Stimulated activated CD4-positive, alpha-beta T cell treated with anti-CD3 and anti-CD28 coated beads, TNF-alpha, amount 100 ng/mL, for 48 hours (primary cell): ENCODE results near the gene NR5A1.

Experiments used
- DNase-seq, 3 donors: peaks; one replicate each; pipeline ENCODE4 v3.0.0-alpha.2; 2020; ENCODE audit warnings: low read depth in 3 of 3

Gene NR5A1

DNA sequence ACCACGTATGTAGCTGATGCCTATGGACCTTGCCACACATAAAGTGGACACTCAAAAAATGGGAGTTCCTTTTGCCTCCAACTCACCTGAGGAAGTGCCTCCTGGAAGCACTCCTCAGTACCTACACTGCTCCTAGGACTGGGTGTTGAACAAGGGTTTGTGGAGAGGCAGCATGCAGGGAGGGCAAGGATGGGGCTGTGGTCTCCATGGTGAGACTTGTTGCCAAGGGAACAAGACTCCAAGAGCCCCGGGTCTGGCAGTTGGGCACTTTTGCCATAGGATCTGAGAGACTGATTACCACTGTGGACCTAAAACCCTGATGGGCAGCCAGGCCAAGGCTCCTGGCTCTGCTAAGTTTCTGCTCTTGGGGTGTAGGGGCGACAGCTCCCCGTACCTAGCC is 6.9 kb upstream of the NR5A1 start:
- no peak for DNase-seq

GRCh38 chr9:124513376-124513994 is 6.3 kb upstream of the NR5A1 start:
- no peak for DNase-seq

DNA sequence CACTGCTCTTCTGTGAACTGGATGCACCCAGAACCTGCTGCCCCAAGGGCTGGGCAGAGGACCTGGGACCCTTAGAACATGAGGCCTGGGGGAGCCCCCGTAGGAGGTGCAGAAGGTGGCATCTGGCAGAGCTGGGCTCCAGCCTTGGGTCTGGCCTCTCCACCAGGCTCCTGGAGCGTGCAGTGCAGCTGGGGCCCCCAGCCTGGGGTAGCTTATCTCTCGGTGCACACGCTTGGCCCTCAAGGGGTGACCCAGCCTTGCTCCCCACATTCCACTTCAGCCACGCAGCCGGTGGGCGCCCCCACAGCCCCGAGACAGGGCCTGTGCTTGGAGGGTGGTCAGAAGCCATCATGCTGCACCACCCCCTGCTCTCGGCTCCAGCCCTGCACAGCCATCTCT is 5.6 kb upstream of the NR5A1 start:
- no peak for DNase-seq

- DNase-seq = no peak
Measured at GRCh38 chr9:124511891-124512805, 4.9 kb upstream of the NR5A1 start.

DNA sequence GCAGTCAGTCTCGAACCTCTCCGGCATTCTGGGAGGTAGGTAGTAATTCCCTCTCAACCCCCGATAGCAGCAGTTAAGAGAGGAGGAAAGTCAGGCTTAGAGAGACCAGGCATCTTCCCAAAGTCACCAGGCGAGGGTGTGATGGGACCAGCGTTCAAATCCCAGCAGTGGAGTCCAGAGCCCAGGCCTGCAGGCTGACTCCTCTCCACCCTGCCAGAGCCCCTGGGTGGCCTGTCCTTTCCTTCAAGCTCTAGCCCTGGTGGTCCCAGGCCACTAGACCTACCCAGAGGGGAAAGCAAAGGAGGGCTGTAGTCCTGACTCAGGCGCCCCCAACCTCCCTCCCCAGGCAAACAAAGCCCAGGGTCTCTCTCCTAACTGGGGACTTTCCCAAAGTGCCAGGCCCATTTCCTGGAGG is 4.2 kb upstream of the NR5A1 start:
- DNase-seq = no peak

- DNase-seq = no peak
Measured at GRCh38 chr9:124510650-124511425, 3.6 kb upstream of the NR5A1 start.

DNA sequence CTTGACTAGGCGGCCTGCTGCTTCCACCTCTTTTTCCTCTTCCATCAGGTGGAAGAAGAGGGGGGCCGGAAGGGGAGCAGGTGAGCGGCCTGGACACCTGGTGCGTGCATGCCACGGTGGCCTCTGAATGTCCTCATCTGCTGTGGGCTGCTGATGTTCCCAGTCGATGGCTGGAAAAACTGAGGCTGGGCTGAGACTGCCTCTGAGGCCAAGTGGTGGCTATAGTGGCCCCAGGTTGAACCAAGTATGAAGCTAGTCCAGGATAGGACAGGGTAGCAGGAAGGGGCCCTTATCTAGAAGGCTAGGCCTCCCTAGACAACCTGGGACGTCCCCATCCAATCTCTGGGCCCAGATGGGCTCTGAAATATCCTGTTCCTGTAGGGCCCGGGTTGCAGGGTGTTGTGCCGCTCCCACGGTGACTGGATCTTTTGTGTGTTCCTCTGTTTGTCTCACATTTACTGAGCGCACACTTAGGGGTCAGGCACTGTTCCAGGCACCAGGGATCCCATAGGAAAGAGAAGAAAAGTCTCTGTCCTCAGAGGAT is 753 bp upstream of the NR5A1 start:
- DNase-seq = no peak

GRCh38 chr9:124506433-124506832 is 766 bp downstream of the NR5A1 start:
- no peak for DNase-seq

DNA sequence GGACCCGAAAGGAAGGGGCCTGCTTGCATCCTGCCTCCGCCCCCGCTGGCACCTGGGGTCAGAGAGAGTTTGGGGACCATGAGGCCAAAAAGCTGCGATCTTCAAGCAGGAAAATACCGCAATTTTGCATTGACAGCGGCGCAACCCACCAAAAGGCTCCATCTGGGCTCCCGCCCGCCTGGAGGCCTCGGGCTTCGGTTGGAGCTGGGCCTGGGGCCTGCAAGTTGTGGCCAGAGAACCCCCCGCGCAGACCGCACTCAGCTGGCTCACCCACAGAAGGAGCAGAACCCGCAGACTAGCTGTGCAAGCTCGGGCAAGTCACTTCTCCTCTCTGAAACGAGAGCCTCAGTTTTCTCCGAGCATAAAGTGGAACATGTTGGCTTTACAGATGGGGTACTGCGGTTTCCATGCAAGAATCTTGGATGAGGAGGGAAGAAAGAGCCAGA is 1.3 kb downstream of the NR5A1 start:
- no peak for DNase-seq

- no peak for DNase-seq
Measured at GRCh38 chr9:124505006-124505900, 1.9 kb downstream of the NR5A1 start.

GRCh38 chr9:124504530-124505005 is 2.6 kb downstream of the NR5A1 start:
- no peak for DNase-seq

DNA sequence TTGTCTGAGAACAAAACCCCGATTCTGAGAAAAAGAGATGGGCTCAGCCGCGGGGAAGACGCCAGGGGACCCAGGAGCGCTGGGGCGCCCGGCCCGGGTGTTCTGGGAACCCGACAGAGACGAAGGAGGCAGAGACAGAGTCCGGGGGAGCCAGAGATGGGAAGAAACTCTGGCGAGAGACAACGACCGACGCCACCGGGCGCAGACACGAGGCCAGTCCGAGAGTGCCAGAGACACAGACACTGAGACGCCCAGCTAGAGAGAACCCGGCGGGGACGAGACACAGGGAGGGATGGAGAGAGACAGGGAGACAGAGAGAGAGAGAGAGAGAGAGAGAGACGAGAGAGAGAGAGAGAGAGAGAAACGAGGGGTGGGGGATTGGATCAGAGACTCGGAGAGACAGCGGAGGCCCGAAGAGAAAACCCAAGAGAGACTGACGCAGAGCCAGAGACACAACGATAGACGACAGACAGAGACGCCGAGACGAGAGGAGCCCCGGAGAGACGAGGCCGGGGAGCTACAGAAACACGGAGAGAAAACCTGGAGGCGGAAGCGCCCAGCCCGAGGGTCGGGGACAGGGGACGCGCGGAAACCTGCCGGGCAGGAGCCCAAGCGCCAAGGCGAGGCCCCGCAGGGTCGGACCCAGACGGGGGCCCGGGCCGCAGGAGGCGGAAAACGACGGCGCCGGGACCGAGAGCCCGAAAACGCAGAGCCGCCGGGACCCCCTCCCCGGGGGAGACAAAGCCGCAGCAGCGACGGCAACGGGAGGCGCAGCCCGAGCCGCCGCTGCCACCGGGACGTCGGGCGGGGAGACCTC is 3.3 kb downstream of the NR5A1 start:
- DNase-seq = no peak

DNA sequence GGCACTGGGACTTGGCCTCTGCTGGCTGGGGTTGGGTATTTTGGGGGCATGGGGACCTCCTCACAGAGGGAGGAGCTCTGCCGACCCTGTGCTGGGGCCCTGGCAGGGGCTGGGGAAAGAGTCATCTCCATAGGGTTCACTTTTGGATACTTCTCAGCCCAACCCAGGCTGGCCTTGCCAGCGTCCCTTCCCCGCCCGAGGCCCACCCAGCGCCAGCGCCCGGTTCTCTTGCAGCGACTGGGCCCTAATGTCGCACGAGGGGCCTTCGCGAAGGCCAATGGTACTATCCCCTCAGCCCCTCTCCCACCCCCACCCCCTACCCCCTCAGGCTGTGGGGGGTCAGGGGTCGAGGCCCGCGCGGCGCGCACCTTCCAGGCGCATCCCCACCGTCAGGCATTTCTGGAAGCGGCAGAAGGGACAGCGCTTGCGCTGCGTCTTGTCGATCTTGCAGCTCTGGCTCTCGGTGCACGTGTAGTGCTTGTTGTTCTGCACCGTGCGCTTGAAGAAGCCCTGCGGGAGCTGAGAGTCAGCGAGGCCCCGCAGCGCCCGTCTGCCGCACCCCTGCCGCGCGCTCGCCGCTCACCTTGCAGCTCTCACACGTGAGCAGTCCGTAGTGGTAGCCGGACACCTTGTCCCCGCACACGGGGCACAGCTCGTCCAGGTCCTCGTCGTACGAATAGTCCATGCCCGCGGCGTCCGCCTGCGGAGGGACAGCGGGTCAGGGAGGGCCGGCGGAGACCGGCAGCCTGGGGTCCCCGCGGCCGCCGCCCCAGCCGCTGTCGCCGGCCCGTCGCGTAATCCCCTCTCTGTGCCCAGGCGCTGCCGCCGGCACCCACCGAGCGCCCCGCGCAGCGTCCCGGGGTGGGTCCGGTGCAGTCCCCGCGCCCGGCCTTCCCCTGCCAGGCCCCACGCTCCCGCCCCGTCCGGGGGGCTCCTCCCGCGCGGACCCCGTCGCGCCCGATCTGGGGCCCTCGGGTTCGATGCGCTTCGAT is 4.2 kb downstream of the NR5A1 start:
- no peak for DNase-seq

DNA sequence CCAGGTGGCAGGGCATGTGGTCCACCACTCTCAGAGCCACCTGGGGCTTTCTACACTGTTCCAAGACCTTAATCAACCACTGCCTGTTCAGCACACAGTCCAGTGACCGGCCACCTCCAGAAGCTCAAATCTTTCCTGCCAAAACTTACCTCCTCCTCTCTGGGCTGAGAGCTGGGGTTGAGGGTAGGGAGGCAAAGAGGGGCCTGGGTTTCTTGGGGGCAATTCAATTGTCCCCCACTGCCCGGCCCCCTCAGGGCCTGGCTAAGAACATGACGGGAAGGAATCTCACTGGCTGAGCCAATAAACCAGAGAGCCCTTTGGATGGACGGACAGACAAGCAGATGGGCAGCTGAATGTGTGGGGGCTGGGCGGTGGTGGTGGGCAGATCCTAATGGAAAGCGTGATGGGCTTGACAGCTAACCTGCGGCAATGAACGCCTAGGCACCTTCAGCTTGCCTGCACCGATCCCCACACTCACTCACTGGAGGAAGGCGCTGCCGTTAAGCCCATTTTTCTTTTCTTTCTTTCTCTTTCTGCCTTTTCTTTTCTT is 5.4 kb downstream of the NR5A1 start:
- DNase-seq = no peak

DNA sequence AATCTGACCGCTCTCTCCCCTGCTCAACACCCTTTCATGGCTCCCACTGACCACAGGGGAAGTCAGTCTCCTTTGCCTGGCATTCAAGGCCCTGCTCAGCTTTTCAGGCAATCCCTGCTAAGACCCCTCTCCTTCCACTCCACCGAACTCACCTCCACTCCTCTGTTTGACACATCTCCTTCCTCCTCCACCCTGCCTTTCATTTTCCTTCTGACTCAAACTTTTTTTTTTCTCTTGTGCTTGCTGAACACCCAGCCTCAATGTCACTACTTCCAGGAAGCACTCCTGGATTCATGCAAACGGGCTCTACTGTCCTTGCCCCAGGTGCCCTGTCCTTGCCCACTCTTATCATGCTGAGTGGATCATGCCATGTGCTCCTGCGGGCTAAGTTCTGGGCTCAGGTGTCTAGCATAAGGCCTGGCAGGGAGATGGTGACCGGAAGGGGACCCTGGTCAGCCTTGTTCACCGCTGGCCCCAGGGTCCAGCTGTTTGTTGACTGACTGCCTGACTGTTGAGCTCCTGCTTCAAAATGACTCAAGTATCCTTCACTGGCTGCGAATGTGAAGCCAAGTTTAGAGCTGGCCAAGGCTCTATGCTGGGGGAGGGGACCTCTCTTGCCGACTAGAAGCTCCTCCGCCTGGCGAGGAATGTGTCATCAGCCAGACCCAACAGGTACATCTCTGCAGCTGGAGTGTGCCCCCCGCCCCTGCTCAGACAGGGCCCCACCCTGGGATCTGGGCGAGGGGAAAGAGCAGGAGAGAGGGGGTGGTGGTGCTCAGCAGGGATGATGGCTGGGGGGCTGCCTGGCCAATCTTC is 6.2 kb downstream of the NR5A1 start:
- DNase-seq = no peak

GRCh38 chr9:124500028-124500795 is 7.0 kb downstream of the NR5A1 start:
- no peak for DNase-seq

DNA sequence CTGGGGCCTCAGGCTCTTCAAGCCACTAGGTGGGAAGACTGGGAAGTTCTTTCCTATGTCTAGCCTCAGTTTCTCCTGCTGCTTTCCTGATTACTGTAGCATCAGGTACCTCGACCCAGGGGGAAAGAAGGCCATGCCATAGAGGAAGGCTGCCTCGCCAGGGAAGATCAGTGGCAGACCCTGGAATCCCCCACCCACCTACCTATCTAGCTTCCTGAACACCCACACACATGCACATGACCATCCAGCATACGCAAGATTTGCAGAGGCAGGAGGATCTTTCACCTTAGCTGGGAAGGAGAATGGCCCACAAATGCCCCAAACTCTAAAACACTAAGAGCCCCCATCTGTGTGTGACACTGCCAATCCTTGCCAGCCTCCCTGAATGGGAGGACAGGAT is 8.0 kb downstream of the NR5A1 start:
- DNase-seq = no peak
